T-helper 2 cell treated with Interferon-gamma antibody and Interleukin-4, amounts not matched to agents 5 μg/mL and 100 μg/mL, for 36 hours (primary cell): ENCODE results near the gene KRTAP12-1.

ENCODE experiments used
- DNase-seq: peaks from one replicate; pipeline ENCODE4 v3.0.0; 2021; ENCODE audit warnings: low spot score
- H3K27ac Mint-ChIP-seq: one replicate; pipeline ENCODE4 v1.8.0; 2021; ENCODE audit warnings: mild to moderate bottlenecking, mixed read lengths
- H3K27me3 Mint-ChIP-seq: one replicate; pipeline ENCODE4 v1.8.0; 2021; ENCODE audit warnings: low read depth, mixed read lengths
- H3K36me3 Mint-ChIP-seq: one replicate; pipeline ENCODE4 v1.8.0; 2021; ENCODE audit warnings: low read depth, mixed read lengths
- H3K4me1 Mint-ChIP-seq: one replicate; pipeline ENCODE4 v1.8.0; 2021; ENCODE audit warnings: low read depth, mixed read lengths
- H3K4me3 Mint-ChIP-seq: one replicate; pipeline ENCODE4 v1.8.0; 2022; ENCODE audit warnings: mild to moderate bottlenecking, moderate library complexity, mixed read lengths
- H3K9me3 Mint-ChIP-seq: one replicate; pipeline ENCODE4 v1.8.0; 2021; ENCODE audit warnings: mixed read lengths

The KRTAP12-1 gene

GRCh38 chr21:44718571-44718970 is 36.6 kb upstream of the KRTAP12-1 start:
- DNase-seq = no peak
- H3K27ac Mint-ChIP-seq = no peak overlapping the region
- no peaks in the 10 kb centered on the region for H3K36me3 Mint-ChIP-seq
- no peaks in the 10 kb centered on the region for H3K9me3 Mint-ChIP-seq
- peaks cover 5% of the 10 kb centered on the region for H3K4me1 Mint-ChIP-seq
- no peak overlapping the region for H3K4me3 Mint-ChIP-seq
- H3K27me3 Mint-ChIP-seq = peaks cover 78% of the 10 kb centered on the region

- Mint-ChIP-seq H3K4me1 (peaks cover 5% of the 10 kb centered on the region), H3K4me3 (no peak overlapping the region), H3K27ac (no peak overlapping the region), H3K9me3 (no peaks in the 10 kb centered on the region), H3K27me3 (peaks cover 80% of the 10 kb centered on the region), H3K36me3 (no peaks in the 10 kb centered on the region)
- DNase-seq = no peak
Observed at GRCh38 chr21:44718093-44718492, 36.1 kb upstream of the KRTAP12-1 start.

GRCh38 chr21:44716984-44717383 is 35.0 kb upstream of the KRTAP12-1 start:
- Mint-ChIP-seq H3K27ac (no peak overlapping the region), H3K4me3 (no peak overlapping the region), H3K9me3 (no peaks in the 10 kb centered on the region), H3K36me3 (no peaks in the 10 kb centered on the region), H3K27me3 (peaks cover 80% of the 10 kb centered on the region), H3K4me1 (peaks cover 5% of the 10 kb centered on the region)
- no peak for DNase-seq

- Mint-ChIP-seq H3K27me3 (peaks cover 78% of the 10 kb centered on the region), H3K36me3 (no peaks in the 10 kb centered on the region), H3K4me1 (peaks cover 5% of the 10 kb centered on the region), H3K27ac (no peak overlapping the region), H3K4me3 (no peak overlapping the region), H3K9me3 (no peaks in the 10 kb centered on the region)
- DNase-seq = no peak
Observed at GRCh38 chr21:44714905-44715304, 32.9 kb upstream of the KRTAP12-1 start.

- DNase-seq = no peak
- Mint-ChIP-seq H3K4me3 (no peak overlapping the region), H3K27me3 (peaks cover 79% of the 10 kb centered on the region), H3K27ac (no peak overlapping the region), H3K9me3 (no peaks in the 10 kb centered on the region), H3K4me1 (peaks cover 6% of the 10 kb centered on the region), H3K36me3 (no peaks in the 10 kb centered on the region)
Observed at GRCh38 chr21:44713846-44714245, 31.9 kb upstream of the KRTAP12-1 start.

- H3K27ac Mint-ChIP-seq = no peak overlapping the region
- H3K4me3 Mint-ChIP-seq = no peak overlapping the region
- H3K36me3 Mint-ChIP-seq = no peaks in the 10 kb centered on the region
- no peaks in the 10 kb centered on the region for H3K9me3 Mint-ChIP-seq
- no peak for DNase-seq
- H3K4me1 Mint-ChIP-seq = peaks cover 6% of the 10 kb centered on the region
- H3K27me3 Mint-ChIP-seq = peaks cover 77% of the 10 kb centered on the region
Observed at GRCh38 chr21:44713130-44713529, 31.2 kb upstream of the KRTAP12-1 start.

- peaks cover 6% of the 10 kb centered on the region for H3K4me1 Mint-ChIP-seq
- H3K9me3 Mint-ChIP-seq = no peaks in the 10 kb centered on the region
- H3K4me3 Mint-ChIP-seq = no peak overlapping the region
- DNase-seq = no peak
- peaks cover 80% of the 10 kb centered on the region for H3K27me3 Mint-ChIP-seq
- no peak overlapping the region for H3K27ac Mint-ChIP-seq
- no peaks in the 10 kb centered on the region for H3K36me3 Mint-ChIP-seq
Observed at GRCh38 chr21:44712203-44713028, 30.5 kb upstream of the KRTAP12-1 start.

- H3K9me3 Mint-ChIP-seq = no peaks in the 10 kb centered on the region
- no peak within 1 kb of the TSS for H3K4me3 Mint-ChIP-seq
- H3K4me1 Mint-ChIP-seq = peaks cover 6% of the 10 kb centered on the region
- H3K36me3 Mint-ChIP-seq = no peaks in the 10 kb centered on the region
- peaks cover 84% of the 10 kb centered on the region for H3K27me3 Mint-ChIP-seq
- DNase-seq = no peak
- no peak within 1 kb of the TSS for H3K27ac Mint-ChIP-seq
Observed at GRCh38 chr21:44711327-44712202, 29.6 kb upstream of the KRTAP12-1 start, which contains the start of gene TSPEAR. TSS of gene TSPEAR (minus strand) at chr21:44711572. CDS start at chr21:44711514, 58 bp downstream.

GRCh38 chr21:44710756-44711326 is 28.9 kb upstream of the KRTAP12-1 start:
- H3K27me3 Mint-ChIP-seq = peaks cover 87% of the 10 kb centered on the region
- H3K9me3 Mint-ChIP-seq = peaks cover 5% of the 10 kb centered on the region
- H3K36me3 Mint-ChIP-seq = no peaks in the 10 kb centered on the region
- no peak for DNase-seq
- peaks cover 6% of the 10 kb centered on the region for H3K4me1 Mint-ChIP-seq
- no peak overlapping the region for H3K4me3 Mint-ChIP-seq
- H3K27ac Mint-ChIP-seq = no peak overlapping the region

- peaks cover 86% of the 10 kb centered on the region for H3K27me3 Mint-ChIP-seq
- H3K4me1 Mint-ChIP-seq = peaks cover 6% of the 10 kb centered on the region
- no peaks in the 10 kb centered on the region for H3K36me3 Mint-ChIP-seq
- no peak for DNase-seq
- no peak overlapping the region for H3K27ac Mint-ChIP-seq
- no peak overlapping the region for H3K4me3 Mint-ChIP-seq
- peaks cover 8% of the 10 kb centered on the region for H3K9me3 Mint-ChIP-seq
Observed at GRCh38 chr21:44710294-44710665, 28.3 kb upstream of the KRTAP12-1 start.

GRCh38 chr21:44709426-44710293 is 27.7 kb upstream of the KRTAP12-1 start:
- DNase-seq = no peak
- Mint-ChIP-seq H3K4me1 (peaks cover 2% of the 10 kb centered on the region), H3K9me3 (peaks cover 13% of the 10 kb centered on the region), H3K27ac (no peak overlapping the region), H3K36me3 (peaks cover 2% of the 10 kb centered on the region), H3K4me3 (no peak overlapping the region), H3K27me3 (peaks cover 86% of the 10 kb centered on the region)

- no peak overlapping the region for H3K27ac Mint-ChIP-seq
- H3K4me3 Mint-ChIP-seq = no peak overlapping the region
- no peak for DNase-seq
- peaks cover 1% of the 10 kb centered on the region for H3K4me1 Mint-ChIP-seq
- H3K9me3 Mint-ChIP-seq = peaks cover 13% of the 10 kb centered on the region
- peaks cover 86% of the 10 kb centered on the region for H3K27me3 Mint-ChIP-seq
- peaks cover 2% of the 10 kb centered on the region for H3K36me3 Mint-ChIP-seq
Observed at GRCh38 chr21:44708866-44709425, 27.0 kb upstream of the KRTAP12-1 start.
